ENCODE data around the gene GALNT18. TPM values are rescaled to one million over a fixed set of nuclear protein-coding genes. Genes with fewer than 3 reads are reported as not detected.

GALNT18 gene
- total and polyA plus RNA-seq, 2 of the 4 experiments (the other 2 are of a cell fraction), result 9.5 to 11.3 TPM

DNA sequence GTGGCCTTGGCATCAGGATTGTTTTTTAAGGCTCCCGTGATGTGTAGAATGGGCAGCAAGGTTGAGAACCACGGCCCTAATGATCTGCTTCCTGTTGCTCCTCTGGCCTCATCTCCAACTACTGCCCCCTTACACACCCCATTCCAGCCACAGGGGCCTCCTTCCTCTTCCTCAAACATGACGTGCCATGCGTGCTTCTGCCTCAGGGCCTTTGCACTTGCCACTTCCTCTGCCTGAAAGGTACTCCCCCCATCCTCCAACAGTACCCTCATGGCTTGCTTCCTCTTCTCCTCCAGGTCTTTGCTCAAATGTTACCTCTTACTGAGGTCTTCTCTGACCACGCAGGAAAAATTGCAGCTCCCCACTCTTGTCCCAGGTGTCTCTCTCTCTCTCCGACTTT lies 174.8 kb downstream of the GALNT18 start:
- no peak for ATAC-seq (ENCODE audit: low read depth)
- Histone ChIP-seq H4K5ac (ENCODE audit: low read depth, low read length) (no peak overlapping the region), H2BK15ac (ENCODE audit: low read depth, low read length) (no peak overlapping the region), H3K9me1 (ENCODE audit: insufficient read depth, low read length) (peaks cover 17% of the 10 kb centered on the region), H2AK9ac (replicated peaks; ENCODE audit: low read depth, low read length, poor library complexity) (no peak overlapping the region), H2AFZ (replicated peaks; ENCODE audit: low read length, poor library complexity) (no peak overlapping the region), H3K79me1 (ENCODE audit: low read depth in 1 of 2, low read length in 2 of 2) (no peaks in the 10 kb centered on the region), H4K8ac (ENCODE audit: low read depth in 2 of 2, low read length in 2 of 2) (no peak overlapping the region), H2BK120ac (ENCODE audit: low read depth, low read length) (no peak overlapping the region), H3K4me1 (ENCODE audit: control insufficient read depth, insufficient read depth, low read length) (peaks cover 17% of the 10 kb centered on the region), H2BK20ac (ENCODE audit: low read depth, low read length) (no peak overlapping the region), H3K56ac (ENCODE audit: extremely low read depth, insufficient read depth, low read length) (no peak overlapping the region), H3K23ac (ENCODE audit: low read depth, low read length) (no peak overlapping the region), H3K4me2 (ENCODE audit: low read depth, low read length) (no peak overlapping the region), H3K14ac (replicated peaks; ENCODE audit: low read depth, low read length) (no peak overlapping the region), H3K9ac (ENCODE audit: low read depth, low read length) (no peak overlapping the region), H3K4me3 (ENCODE audit: insufficient read depth, low read depth, low read length) (no peak overlapping the region), H3K18ac (ENCODE audit: low read depth, low read length) (no peak overlapping the region), H3K36me3 (ENCODE audit: control insufficient read depth, insufficient read depth, low read length) (no peaks in the 10 kb centered on the region), H3K27me3 (ENCODE audit: control insufficient read depth, insufficient read depth, low read length) (peaks cover under 1% of the 10 kb centered on the region; the same call in 1 of the 2 replicates), H2BK5ac (ENCODE audit: low read depth, low read length, poor library complexity, severe bottlenecking) (no peak overlapping the region), H3K9me3 (ENCODE audit: control insufficient read depth, insufficient read depth, low read length) (no peaks in the 10 kb centered on the region), H3K4ac (ENCODE audit: low read depth, low read length) (no peak overlapping the region), H4K91ac (ENCODE audit: insufficient read depth, low read depth, low read length) (peak overlapping the region; percentile 1; the same call in 1 of the 2 replicates), H4K20me1 (ENCODE audit: insufficient read depth, low read length) (no peaks in the 10 kb centered on the region), H2AK5ac (ENCODE audit: low read depth, low read length) (no peak overlapping the region), H3K27ac (ENCODE audit: insufficient read depth, low read length) (no peak overlapping the region)
- intact Hi-C loops (cut with micrococcal nuclease), result no loop called here
- TF ChIP-seq, protein P1, sequence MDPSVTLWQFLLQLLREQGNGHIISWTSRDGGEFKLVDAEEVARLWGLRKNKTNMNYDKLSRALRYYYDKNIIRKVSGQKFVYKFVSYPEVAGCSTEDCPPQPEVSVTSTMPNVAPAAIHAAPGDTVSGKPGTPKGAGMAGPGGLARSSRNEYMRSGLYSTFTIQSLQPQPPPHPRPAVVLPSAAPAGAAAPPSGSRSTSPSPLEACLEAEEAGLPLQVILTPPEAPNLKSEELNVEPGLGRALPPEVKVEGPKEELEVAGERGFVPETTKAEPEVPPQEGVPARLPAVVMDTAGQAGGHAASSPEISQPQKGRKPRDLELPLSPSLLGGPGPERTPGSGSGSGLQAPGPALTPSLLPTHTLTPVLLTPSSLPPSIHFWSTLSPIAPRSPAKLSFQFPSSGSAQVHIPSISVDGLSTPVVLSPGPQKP (IDR thresholded peaks at IDR 0.05; ENCODE audit: borderline replicate concordance, low read depth, low read length), result no peak
- TF ChIP-seq RCOR1 (IDR thresholded peaks at IDR 0.05; ENCODE audit: insufficient replicate concordance, low read length), result no peak
- no peak for TF ChIP-seq RAD21 (IDR thresholded peaks at IDR 0.05; ENCODE audit: low read length)
- TF ChIP-seq MAFK (IDR thresholded peaks at IDR 0.05; ENCODE audit: low read depth, low read length), result no peak
- no peak for TF ChIP-seq MXI1 (IDR thresholded peaks at IDR 0.05; ENCODE audit: borderline replicate concordance, low read depth, low read length)
- CTCF ChIA-PET, result no interaction called here
- no peak for DNase-seq
- 89% methylated on average over 3 of the region's 6 CpGs; no CpG with 5 or more reads in 1 of the 2 experiments for WGBS, 2 experiments (ENCODE audit: extremely low coverage in 2 of 2, insufficient read length in 1 of 2)
- in situ Hi-C loops (cut with MboI; ENCODE audit: low sequenced_read_pairs), result no loop called here
- no TSS peak for BruUV-seq (replicated peaks)
- dilution Hi-C loops (cut with HindIII; ENCODE audit: low sequenced_read_pairs, unreplicated experiment), result no loop called here
- POLR2A ChIA-PET (ENCODE audit: unreplicated experiment), result no interaction called here

Data from IMR-90 (cell line).